HG03064 (cell line): Measurements from ENCODE around the gene ACP1.
"Not testable (repeated sequence)": the region's sequence is repeated elsewhere in the genome, so short reads cannot be mapped to it uniquely, and the experiment has no call there.

Source experiments
- ATAC-seq: cut with Tn5 transposase; IDR thresholded peaks from one replicate; pipeline ENCODE4 v1.9.1; 2021; ENCODE audit warnings: low read depth; ENCODE audit not compliant: unreplicated experiment

ACP1 gene

DNA sequence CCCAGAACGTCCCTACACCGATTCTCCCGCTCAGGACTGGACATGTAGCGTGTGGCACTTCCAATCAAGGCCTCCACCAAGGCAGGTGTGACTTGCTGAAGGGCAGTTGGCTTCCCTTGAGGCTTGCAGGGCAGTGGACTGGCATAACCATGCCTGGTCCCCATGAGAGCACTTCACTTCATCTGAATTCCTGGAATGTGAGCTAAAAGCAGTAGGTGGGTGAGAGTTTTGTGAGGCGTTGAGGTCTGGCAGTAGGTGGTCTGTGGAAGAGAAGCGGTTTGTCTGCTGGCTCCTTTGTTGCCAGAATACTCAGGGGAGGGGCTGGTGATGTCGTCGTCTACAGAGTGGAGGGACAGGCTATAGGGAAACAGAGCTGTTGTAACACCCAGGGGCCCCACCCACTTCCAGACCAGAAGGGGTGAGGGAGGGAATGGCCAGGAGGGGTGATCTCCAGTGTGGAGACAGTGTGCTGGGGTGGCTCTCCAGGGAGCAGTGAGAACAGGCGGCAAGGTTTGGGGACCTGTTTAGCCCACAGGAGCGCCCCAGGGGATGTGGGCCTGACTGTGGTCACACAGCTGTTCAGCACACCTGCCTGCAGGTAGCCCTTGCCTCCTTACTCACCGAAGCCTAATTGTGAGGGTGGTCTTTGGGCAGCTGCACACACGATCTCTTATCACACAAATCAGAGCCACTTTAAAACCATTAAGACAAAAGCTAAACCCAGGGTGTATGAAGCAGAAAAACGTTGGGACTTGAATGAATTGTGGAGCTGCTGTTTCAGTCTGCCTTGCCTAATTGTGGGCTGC, 44.6 kb downstream of the ACP1 start:
- no peak for ATAC-seq

GRCh38 chr2:309954-310510, 45.3 kb downstream of the ACP1 start:
- ATAC-seq, result no peak

- no peak for ATAC-seq
These were observed 46.2 kb downstream of the ACP1 start for GRCh38 chr2:310994-311393.

DNA sequence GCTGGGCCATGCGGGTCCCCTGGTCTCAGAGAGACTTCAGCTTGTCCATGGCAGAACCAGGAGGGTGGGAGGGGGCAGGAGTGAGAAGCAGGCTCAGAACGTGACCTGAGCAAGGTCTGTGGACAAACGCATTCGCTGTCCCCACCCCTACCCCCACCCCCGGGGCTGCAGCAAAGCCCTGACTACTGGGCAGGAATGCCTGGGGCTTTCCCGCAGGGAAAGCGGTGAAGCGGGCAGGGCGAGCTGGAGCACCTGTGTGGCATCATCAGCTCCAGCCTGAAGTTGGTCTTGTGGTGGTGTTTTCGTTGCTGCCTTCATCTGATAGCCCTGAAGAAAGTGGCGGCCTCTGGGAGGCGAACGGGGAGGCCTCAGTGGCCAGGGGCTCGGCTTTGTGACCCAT, 49.2 kb downstream of the ACP1 start:
- no peak for ATAC-seq

DNA sequence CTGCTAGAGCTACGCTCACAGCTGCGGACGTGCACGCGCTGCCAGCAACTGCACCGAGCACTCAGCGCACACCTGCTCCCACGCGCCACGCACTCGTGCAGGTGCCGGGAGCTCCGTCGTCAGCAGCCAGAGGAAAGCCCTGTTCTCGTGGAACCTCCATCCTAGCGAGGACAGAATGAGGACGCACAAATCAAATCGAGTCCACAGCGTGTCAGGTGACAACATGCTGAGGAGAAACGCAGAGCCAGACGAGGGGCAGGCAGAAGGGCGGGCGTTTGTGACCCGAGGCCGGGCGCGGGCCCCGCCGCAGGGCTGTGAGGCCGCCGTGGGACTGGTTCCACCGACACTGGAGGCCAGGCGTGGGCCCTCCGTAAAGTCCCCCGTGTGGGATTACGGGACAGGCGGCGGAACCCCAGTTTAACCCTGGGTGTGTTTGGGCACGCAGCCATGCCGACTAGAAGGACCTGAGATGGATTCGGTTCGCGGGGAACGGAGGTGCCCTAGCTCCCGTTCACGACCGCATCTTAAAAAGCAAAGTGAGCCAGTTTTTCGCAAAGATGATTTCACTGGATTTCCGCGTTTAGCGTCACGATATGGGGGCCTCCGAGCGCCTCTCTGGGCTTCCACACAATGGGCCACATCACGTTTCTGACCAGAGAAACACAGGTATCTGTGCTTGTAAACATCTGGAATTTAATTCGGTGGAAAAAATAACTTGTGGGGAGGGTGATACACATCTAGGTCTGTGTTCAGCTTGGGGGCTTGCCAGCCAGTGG, 50.0 kb downstream of the ACP1 start:
- ATAC-seq, result no peak

DNA sequence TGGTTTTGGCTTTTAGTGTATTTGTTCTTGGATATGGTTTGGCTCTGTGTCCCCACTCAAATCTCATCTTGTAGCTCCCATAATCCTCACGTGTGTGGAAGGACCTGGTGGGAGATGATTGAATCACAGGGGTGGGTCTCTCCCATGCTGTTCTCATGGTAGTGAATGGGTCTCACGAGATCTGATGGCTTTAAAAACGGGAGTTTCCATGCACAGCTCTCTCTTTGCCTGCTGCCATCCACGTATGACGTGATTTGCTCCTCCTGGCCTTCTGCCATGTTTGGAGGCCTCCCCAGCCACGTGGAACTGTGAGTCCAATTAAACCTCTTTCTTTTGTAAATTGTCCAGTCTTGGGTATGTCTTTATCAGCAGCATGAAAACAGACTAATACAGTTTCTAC, 51.2 kb downstream of the ACP1 start:
- ATAC-seq, result not testable (repeated sequence)

DNA sequence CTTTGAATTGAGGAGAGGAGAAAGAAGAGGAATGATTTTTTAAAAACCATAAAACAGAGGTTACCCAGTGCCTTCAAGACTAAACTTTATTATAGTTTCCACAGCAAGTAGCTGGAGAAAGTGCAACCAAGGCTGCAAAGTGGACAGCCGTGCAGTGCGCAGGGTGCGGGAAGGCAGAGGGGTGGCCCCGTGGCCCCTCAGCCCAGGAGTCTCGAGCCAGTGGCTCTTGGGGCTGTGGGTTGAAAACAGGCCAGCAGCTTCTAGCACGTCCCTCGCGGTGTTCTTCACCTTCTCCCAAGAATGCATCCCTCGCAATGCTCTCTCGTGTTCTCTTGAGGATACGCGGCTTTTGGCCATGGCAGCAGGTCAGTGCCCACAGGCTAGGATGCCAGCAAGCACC, 51.6 kb downstream of the ACP1 start:
- no peak for ATAC-seq

DNA sequence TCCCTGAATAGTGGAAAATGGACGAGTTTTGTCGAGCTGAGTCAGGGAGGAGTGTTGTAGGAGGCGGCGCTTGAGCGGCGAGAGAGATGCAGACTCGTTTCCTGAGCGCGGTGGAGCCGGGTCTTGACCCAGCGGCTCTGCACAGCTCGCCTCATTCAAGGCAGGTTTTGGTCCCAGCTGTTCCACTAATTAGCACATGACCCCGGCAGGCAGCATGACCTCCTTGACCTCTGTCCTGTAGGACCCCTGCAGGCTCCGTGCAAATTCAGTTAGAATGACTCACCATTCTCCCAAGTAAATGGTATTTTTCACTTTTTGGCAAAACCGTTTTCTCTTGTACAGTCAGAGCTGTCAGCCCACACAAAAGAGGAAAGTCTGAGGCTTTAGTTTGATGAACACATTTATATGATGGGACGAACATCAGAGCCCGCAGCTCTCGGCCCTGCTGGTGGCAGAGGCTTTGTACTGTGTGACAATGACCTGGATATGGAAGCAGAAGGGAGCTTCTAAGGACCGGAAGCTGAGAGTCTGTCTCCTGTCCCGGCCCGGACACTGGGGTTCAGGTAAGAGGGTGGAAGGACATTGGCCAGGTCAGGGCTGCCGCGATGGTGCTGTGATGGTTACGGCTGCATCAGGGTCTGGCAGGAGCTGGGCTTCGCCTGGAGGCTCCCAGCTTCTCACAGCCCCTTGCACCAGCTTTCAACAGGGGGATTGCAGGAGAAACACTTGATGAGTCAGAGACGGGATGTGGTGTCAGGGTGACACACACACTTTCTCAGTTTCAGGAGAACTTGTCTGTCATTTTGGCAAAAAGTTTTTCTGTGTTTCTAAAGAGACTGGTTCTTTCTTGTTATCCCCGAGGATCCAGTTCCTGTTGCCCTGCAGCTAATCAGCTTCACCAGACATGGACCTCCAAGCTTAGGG, 53.0 kb downstream of the ACP1 start:
- ATAC-seq, result no peak

- no peak for ATAC-seq
These were observed 54.4 kb downstream of the ACP1 start for GRCh38 chr2:319059-319600.

DNA sequence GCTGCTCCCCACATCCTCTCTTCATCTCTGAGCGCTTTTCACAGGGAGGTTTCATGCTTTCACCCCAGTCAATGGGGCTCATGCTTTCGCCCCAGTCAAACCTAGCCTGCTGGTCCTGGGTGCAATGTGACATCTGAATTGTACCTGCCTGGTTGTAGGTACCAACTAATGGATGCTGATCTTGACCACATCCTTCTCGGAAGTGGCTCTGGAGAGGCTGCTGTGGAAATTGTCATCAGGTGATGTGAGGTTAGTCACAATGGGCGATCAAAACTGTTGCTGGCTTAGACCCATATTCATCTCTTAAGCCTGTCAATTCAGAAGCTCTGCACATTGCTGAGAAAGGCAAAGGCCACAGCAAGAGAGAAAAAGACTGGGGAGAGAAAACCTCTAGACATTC, 55.8 kb downstream of the ACP1 start:
- no peak for ATAC-seq

DNA sequence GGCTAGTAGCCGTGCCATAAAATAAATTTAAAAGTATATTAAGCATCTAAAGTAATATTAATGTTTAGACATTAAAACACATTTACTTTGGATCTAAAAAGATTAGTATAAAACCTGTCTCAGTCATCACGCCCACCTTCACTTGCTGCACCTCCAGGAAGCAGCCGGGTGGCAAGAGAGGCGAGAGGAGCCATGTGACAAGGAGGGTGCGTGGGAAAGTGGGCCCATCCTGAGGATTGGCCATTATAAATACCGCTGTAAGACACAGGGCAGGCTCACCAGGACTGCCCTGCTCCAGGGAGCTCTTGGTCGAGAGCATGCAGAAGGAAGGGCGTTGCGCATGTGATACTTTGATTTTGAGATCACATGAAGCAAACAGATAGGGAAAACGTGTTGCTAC, 57.6 kb downstream of the ACP1 start:
- no peak for ATAC-seq

- no peak for ATAC-seq
These were observed 58.3 kb downstream of the ACP1 start for GRCh38 chr2:323035-323434.
